ENCODE results near the gene FAAP20.
"Not testable (repeated sequence)": the region's sequence is repeated elsewhere in the genome, so short reads cannot be mapped to it uniquely, and the experiment has no call there.

Gene FAAP20

DNA sequence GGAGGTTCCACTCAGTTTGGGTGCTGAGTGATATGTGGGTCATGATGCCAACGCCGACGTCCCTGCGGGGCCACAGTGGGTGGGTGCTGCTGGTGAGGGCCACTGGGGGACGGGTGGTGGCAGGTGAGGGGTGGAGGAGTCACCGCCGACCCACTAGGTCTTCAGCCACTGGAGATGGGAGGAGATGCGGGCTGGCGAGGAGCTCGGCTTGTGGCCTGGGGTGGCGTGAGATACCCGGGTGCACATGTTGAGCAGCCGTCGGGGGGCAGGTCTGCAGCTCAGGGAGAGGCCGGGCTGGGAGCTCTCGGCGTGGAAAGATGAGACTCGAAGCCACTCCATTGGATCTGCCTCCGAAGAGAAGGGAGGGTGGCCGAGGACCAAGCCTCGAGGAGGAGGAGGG is 40.5 kb downstream of the FAAP20 start:
- no peak for DNase-seq

DNA sequence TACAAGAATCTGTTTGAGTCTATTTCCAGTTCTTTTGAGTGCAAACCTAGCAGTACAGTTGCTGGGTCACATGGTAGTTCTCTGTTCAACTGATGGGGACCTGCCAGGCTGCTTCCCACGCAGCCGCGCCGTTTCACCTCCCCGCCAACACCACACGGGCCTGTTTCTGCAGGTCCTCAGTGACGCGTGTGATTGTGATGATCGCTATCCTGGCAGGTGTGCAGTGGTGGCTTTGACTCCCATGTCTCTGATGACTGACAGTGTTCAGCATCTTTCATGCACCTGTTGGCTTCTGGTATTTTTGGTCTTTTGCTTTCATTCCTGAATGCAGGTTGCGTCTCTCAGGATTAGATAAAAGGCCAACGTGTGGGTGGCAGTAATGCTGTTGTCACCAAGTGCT is 41.6 kb downstream of the FAAP20 start:
- no peak for DNase-seq

DNA sequence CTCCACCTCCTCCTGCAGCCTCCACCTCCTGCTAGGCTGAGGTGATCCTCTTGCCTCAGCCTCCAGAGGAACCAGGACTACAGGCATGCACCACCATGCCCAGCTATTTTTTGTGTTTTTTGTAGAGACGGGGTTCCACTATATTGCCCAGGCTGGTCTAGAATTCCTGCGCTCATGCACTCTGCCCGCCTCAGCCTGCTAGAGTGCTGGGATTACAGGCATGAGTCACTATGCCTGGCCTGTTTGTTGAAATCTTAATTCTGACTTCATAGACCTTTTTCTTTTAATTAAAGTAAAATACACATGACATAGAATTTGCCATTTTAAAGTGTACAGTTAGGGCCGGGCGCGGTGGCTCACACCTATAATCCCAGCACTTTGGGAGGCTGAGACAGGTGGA is 42.7 kb downstream of the FAAP20 start:
- no peak for DNase-seq

DNA sequence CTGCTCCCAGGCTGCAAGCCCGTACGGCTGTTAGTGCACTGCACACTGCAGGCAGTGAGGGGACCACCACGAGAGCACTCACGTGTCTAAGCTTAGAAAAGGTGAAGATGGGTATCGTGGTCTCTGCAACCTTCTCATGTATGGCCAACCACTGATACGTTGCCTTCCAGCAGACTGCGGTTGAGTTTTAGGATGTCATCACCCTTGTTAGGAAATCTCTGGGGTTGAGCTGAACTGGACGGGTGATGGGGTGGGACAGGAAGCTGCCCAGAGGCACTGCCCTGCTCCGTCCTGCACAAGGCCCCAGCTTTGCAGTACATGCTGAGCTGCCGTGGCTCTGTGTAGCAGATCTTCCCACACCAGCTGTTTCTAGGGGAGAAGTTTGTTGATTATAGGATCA is 43.3 kb downstream of the FAAP20 start:
- no peak for DNase-seq

GRCh38 chr1:2150801-2151200 is 43.8 kb downstream of the FAAP20 start:
- no peak for DNase-seq

GRCh38 chr1:2148691-2149090 is 45.9 kb downstream of the FAAP20 start:
- DNase-seq = no peak

GRCh38 chr1:2147869-2148268 is 46.7 kb downstream of the FAAP20 start:
- DNase-seq = not testable (repeated sequence)

- DNase-seq = no peak
Observed at GRCh38 chr1:2146836-2147517, 47.6 kb downstream of the FAAP20 start.

DNA sequence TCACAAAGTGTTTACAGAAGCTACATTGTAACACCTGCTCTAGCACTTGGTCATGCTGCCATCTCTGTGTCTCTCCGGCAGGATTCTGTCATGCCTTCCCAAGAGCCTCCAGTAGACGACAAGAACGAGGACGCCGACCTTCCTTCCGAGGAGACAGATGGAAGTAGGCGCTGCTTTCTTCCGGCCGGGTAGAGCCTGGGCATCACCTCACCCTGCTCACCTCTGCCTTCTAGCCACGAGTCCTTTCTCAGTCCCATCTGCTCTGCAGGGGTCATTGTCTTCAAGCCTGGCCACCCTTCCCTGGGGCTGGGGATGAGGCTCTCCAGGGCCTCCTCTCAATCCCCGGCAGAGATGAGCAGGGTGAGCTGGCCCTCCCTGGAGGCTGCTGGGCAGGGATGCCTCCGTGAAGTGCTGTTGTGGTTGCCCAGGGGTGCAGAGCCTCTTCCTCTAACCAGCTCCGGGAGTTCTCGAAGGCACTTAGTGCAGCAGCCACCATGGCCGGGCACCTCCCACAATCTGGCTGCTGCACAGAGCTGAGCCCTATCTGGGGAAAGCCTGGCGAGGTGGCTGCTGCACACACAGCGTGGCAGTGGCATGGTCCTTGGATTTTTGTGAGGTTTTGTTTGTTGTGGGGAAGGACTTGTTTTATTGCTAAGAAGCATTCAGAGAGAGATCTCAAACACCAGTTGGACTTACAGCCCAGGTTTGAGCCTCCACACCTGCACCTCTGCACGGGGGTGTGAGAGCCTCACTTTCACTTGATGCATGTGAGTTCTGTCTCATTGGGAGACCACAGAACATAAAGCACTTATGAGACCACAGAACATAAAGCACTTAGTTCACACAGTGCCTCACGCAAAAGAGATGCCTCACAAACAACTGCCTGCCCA is 48.4 kb downstream of the FAAP20 start:
- no peak for DNase-seq

DNA sequence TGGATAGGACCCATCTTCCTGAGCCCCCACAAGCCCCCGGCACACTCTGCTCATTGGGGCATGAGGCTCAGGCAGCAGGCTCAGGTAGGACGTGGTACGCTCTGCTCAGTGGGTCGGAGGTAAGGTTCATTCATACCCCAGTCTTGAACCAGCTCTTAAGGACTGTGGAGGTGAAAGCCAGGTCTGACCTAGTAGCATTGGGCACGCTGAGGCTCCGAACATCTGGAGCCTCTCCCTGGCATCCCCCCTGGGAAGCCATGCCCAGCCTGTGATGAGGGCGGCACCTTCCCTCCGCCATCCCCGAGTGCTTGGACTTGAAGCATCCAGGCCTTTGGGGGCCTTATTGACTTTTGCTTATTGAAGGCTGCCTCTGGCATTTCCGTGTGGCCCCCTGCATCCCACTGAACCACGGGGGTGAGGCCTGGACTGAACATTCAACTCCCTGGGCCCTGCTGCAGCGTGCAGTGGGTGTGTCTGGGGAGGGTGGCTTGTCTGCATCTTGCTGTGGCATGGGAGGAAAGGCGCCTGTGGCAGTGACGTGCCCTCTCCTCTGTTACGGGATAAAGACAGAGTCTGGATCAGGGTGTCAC is 50.0 kb downstream of the FAAP20 start:
- DNase-seq = no peak

- DNase-seq = no peak
Observed at GRCh38 chr1:2143814-2144500, 50.6 kb downstream of the FAAP20 start.

- DNase-seq = no peak
Observed at GRCh38 chr1:2141025-2141424, 53.5 kb downstream of the FAAP20 start.
